Calu3 (cell line): ENCODE results near the gene ABLIM2. TPM values are rescaled to one million over a fixed set of nuclear protein-coding genes. Genes with fewer than 3 reads are reported as not detected.

Source experiments
- BruUV-seq: library from RNA; stranded (reverse); fragments of 400-500 nt; replicated peaks from 2 replicates; lab custom pipeline; 2021; lab: Mats Ljungman, UMichigan
- CTCF ChIA-PET: fragments of 300-600 bp; sonication (Branson Sonifier 250); formaldehyde crosslinking; loops from one replicate; lab custom pipeline; 2022; ENCODE audit warnings: antibody characterized with exemption; lab: Charles Lee
- DNase-seq: peaks from one replicate; pipeline ENCODE4 v3.0.0; 2022
- H3K27ac Mint-ChIP-seq: one replicate; pipeline ENCODE4 v1.8.0; 2022; ENCODE audit warnings: mixed read lengths; ENCODE audit not compliant: unreplicated experiment
- H3K27me3 Mint-ChIP-seq: one replicate; pipeline ENCODE4 v1.8.0; 2022; ENCODE audit warnings: mixed read lengths; ENCODE audit not compliant: unreplicated experiment
- H3K36me3 Mint-ChIP-seq: one replicate; pipeline ENCODE4 v1.8.0; 2022; ENCODE audit warnings: mild to moderate bottlenecking, moderate library complexity, mixed read lengths; ENCODE audit not compliant: insufficient read depth, unreplicated experiment
- H3K4me1 Mint-ChIP-seq: one replicate; pipeline ENCODE4 v1.8.0; 2022; ENCODE audit warnings: mild to moderate bottlenecking, low read depth, mixed read lengths; ENCODE audit not compliant: unreplicated experiment
- H3K4me3 Mint-ChIP-seq: one replicate; pipeline ENCODE4 v1.8.0; 2022; ENCODE audit warnings: mild to moderate bottlenecking, low read depth, moderate library complexity, mixed read lengths; ENCODE audit not compliant: unreplicated experiment
- H3K9me3 Mint-ChIP-seq: one replicate; pipeline ENCODE4 v1.8.0; 2022; ENCODE audit warnings: low read depth, mixed read lengths; ENCODE audit not compliant: unreplicated experiment
- intact Hi-C: fragments of 100-400 bp; cut with micrococcal nuclease; formaldehyde crosslinking; loops from one replicate; pipeline ENCODE4 v1.10.0; 2022; ENCODE audit not compliant: unreplicated experiment
- total RNA-seq: library from RNA; stranded (reverse); gene quantifications from 2 replicates; pipeline ENCODE4 v1.2.3, GENCODE V29; 2022
- TF ChIP-seq, protein P1 (sequence below): fragments of 200-600 bp; IDR thresholded peaks from one replicate; pipeline ENCODE4 v1.8.0; 2022; ENCODE audit warnings: antibody characterized with exemption; ENCODE audit not compliant: unreplicated experiment

The ABLIM2 gene
- total RNA-seq, 1 experiment from 2014 or later, result 1.0 TPM

DNA sequence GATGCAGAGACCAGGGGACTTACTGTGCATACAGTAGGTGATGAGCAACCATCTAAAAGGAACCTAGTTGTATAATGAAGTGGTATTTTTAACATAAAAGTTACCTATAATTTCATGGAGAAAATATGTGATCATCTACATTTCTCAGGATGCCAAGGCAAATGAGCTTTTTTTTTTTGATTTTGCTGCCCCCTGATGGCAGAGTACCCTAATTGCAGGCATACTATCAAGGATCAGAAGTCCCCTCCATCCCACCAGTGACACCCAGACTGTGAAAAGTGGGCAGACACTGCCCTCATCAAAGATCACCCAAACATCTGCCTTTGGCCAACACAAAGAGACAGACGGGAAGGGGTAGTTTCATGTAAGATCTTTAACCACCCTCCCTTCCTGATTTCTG is 9.6 kb upstream of the ABLIM2 start:
- H3K9me3 Mint-ChIP-seq, result no peaks in the 10 kb centered on the region
- no peak for DNase-seq
- H3K36me3 Mint-ChIP-seq, result no peaks in the 10 kb centered on the region
- no peak overlapping the region for H3K4me3 Mint-ChIP-seq
- peaks cover 42% of the 10 kb centered on the region for H3K27me3 Mint-ChIP-seq
- CTCF ChIA-PET, result no interaction called here
- TF ChIP-seq, protein P1, sequence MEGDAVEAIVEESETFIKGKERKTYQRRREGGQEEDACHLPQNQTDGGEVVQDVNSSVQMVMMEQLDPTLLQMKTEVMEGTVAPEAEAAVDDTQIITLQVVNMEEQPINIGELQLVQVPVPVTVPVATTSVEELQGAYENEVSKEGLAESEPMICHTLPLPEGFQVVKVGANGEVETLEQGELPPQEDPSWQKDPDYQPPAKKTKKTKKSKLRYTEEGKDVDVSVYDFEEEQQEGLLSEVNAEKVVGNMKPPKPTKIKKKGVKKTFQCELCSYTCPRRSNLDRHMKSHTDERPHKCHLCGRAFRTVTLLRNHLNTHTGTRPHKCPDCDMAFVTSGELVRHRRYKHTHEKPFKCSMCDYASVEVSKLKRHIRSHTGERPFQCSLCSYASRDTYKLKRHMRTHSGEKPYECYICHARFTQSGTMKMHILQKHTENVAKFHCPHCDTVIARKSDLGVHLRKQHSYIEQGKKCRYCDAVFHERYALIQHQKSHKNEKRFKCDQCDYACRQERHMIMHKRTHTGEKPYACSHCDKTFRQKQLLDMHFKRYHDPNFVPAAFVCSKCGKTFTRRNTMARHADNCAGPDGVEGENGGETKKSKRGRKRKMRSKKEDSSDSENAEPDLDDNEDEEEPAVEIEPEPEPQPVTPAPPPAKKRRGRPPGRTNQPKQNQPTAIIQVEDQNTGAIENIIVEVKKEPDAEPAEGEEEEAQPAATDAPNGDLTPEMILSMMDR, result peak; percentile 23
- H3K4me1 Mint-ChIP-seq, result no peaks in the 10 kb centered on the region
- intact Hi-C loops, result no loop called here
- no peak overlapping the region for H3K27ac Mint-ChIP-seq
- no TSS peak for BruUV-seq

DNA sequence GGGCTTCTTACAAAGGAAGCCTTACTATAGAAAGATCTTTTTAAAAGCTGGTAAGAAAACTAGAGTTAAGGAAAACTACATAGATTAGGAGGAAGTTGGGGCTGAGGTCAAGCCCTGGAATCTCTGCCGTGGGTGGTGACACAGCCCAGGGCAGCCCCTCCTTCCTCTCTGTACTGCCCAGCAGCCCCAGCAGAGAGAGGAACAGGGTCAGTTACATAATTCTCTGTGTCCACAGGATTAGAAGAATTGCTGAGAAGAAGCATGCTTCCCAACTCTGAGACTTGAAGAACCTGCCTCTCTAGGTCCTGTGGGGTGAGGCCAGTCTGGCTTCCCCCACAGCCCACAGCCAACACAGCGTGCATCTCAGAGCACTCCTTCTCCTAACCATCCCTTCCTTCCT is 9.2 kb upstream of the ABLIM2 start:
- CTCF ChIA-PET, result interaction anchor here (0.6 kb wide), 1 partner anchor 775 kb away, joined by 4 read pairs; no protein-coding TSS in a partner anchor
- no peaks in the 10 kb centered on the region for H3K4me1 Mint-ChIP-seq
- H3K27ac Mint-ChIP-seq, result no peak overlapping the region
- no peak for DNase-seq
- TF ChIP-seq, protein P1, result no peak
- intact Hi-C loops, result no loop called here
- no TSS peak for BruUV-seq
- H3K36me3 Mint-ChIP-seq, result no peaks in the 10 kb centered on the region
- peaks cover 42% of the 10 kb centered on the region for H3K27me3 Mint-ChIP-seq
- H3K4me3 Mint-ChIP-seq, result no peak overlapping the region
- H3K9me3 Mint-ChIP-seq, result no peaks in the 10 kb centered on the region

DNA sequence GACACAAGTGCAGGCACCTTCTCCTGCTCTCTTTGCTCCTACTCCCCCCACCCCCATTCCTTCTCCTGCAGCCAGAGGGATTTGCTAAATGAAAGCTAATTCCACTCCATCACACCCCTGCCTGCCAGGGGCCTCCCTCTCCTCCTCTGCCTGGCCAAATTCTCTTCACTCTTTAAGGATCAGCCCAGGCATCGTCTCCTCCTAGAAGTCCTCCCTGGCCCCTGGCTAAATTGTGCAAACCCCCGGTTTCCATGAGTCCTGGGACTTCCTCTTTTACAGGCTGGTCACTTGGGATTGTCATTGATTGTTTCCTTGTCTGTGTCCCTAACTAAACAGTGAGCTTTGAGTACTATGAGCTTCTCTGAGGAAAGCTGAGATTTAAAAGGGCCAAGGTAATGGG is 8.7 kb upstream of the ABLIM2 start:
- no peaks in the 10 kb centered on the region for H3K4me1 Mint-ChIP-seq
- BruUV-seq, result no TSS peak

DNA sequence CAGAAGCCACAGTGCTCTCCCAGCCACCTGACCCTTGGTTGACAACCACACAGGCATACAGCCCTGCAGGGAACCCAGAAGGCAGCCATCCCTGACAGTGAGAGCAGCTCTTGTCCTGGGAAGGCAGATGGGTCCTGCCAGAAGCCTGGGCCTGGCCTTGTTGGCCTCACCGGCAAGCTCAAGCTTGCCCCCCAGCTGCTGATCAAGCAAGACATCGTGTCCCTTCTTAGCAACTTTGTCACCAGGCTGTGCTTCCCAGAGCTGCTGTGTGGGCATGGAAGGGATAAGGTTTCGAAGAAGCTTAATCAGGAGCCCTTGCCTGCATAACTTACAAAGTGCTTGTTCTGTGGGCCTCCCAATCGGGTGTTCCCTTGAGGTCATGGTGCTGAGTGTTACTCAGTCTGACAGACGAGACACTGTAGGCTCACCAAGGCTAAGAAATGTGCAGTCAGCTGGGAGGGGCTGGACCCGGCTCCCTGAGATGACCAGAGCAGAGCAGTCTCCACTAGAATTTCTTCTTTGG is 6.8 kb upstream of the ABLIM2 start:
- Mint-ChIP-seq H3K9me3 (no peaks in the 10 kb centered on the region), H3K27ac (no peak overlapping the region), H3K4me3 (no peak overlapping the region), H3K36me3 (no peaks in the 10 kb centered on the region), H3K4me1 (no peaks in the 10 kb centered on the region), H3K27me3 (peaks cover 28% of the 10 kb centered on the region)
- TF ChIP-seq, protein P1, result no peak
- DNase-seq, result no peak
- no TSS peak for BruUV-seq
- intact Hi-C loops, result no loop called here
- CTCF ChIA-PET, result interaction anchor here (0.6 kb wide), 1 partner anchor 11 kb away, joined by 3 read pairs; no protein-coding TSS in a partner anchor

More for the DNA sequence above, 8.7 kb upstream of the ABLIM2 start:
- CTCF ChIA-PET, result interaction anchor here (0.6 kb wide), 2 partner anchors 775 to 1967 kb away, joined by 3 to 4 read pairs; no protein-coding TSS in a partner anchor
- intact Hi-C loops, result no loop called here
- no peak overlapping the region for H3K4me3 Mint-ChIP-seq
- no peak for DNase-seq
- H3K9me3 Mint-ChIP-seq, result no peaks in the 10 kb centered on the region
- no peak overlapping the region for H3K27ac Mint-ChIP-seq
- H3K27me3 Mint-ChIP-seq, result peaks cover 42% of the 10 kb centered on the region
- H3K36me3 Mint-ChIP-seq, result no peaks in the 10 kb centered on the region
- TF ChIP-seq, protein P1, result no peak
